Activated CD4-positive, alpha-beta T cell treated with anti-CD3 and anti-CD28 coated beads for 24 hours (primary cell): ENCODE results near the gene NUDT21.

Experiments used
- DNase-seq, 2 donors: peaks; one replicate each; pipeline ENCODE4 v3.0.0-alpha.2; 2020; ENCODE audit warnings: low read depth in 2 of 2

The NUDT21 gene

GRCh38 chr16:56462064-56462796 lies 11.1 kb upstream of the NUDT21 start:
- no peak for DNase-seq

- no peak for DNase-seq
Measured at GRCh38 chr16:56460101-56460500, 9.0 kb upstream of the NUDT21 start.

DNA sequence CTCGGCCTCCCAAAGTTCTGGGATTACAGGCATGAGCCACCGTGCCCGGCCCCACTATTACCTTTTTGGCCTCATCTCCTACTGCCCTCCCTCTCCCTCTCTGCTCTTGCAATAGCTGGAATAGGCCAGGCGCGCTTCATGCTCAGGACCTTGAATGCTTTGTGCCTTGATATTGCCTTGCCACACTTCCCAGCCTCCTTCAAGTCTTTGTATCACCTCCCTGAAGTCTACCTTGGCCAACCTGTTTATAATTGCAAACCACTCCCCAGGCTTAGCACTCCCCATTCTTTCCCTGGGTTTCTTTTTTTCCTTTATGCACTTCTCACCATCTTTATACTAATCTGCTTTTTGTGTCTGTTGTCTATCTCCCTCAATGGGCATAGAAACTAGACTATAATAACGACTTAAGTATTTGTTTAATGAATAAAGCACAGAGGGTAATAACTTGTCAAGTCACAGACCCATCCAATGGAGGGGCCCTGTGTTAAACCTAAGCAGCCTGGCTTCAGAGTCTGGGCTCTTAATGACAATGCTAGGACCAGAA lies 6.9 kb upstream of the NUDT21 start:
- DNase-seq = no peak

- peak in 1 of 2 donors; percentile 5 for DNase-seq
Measured at GRCh38 chr16:56451753-56452689, 889 bp upstream of the NUDT21 start.

GRCh38 chr16:56450275-56450985 lies 702 bp downstream of the NUDT21 start:
- peak in 1 of 2 donors; percentile 33 for DNase-seq

- no peak for DNase-seq
Measured at GRCh38 chr16:56448005-56448404, 3.1 kb downstream of the NUDT21 start.

DNA sequence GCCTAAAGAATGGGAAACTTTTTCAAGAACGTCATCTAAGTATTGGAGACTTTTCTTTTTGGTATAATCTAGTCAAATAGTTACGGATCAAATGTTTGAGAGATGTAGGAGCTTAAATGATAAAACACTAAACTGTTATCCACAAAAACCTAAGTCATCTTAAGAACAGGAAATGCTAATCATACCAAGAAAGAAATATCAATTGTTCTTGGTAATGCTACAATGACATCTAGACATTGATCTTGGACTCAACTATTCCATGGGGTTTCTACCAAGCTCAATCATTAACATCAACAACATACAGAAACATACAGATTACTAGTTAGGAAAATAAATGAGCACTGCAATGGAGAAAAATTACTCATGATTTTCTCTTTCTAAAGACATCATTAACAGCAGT lies 3.8 kb downstream of the NUDT21 start:
- no peak for DNase-seq

DNA sequence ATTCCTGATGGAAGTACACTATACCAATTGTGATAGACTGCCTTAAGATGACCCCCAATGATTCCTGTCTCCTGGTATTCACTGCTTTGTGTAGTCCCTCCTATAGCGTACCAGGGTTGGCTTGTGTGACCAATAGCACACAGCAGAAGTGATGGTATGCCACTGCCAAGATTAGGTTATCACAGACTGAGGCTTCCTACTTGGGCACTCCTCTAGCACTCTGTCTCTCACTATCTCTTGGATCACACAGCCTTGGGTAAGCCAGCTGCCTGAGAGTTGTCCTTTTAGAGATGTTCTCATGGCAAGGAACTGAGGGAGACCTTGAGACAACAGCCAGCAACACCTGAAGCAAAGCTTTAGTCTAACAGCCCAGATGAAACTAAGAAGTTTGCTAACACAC lies 13.1 kb downstream of the NUDT21 start:
- no peak for DNase-seq

- no peak for DNase-seq
Measured at GRCh38 chr16:56436258-56436657, 14.9 kb downstream of the NUDT21 start.

DNA sequence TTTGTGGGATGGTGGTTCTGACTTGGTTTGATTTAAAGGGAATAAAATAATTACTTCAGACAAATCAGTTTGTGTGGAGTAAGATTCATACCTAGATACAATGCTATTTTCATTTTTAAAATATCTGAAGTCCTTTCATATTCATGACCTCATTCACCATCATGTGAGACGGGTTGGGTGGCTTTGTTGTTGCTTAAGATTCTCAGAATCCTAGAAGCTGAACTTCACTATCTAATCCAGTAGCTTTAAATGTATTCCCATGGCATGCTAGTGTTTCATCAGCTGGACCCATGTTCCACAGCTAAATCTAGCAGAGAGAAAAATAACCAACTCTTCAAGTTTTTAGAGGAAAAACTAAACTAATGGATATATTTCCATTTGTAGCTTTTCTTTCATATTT lies 23.0 kb downstream of the NUDT21 start:
- DNase-seq = no peak

GRCh38 chr16:56426585-56426984 lies 24.5 kb downstream of the NUDT21 start:
- no peak for DNase-seq

DNA sequence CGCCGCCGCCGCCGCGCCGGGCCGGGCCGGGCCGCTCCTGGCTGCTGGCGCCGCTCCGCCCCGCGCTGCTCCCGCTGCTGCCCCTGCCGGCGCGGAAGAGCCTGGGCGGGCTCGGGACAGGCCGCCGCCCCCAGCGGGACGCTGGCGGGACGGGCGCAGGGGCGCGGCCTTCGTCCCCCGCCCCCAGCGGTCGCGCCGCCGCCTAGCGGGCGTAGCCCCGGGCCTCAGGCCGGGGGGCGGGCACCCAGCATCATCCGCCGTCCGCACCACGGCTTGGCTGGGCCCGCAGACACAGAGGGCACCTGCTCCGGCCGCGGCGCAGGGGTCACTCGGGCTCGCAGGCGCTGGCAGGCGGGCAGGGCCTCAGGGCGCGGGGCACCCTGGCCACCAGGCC lies 25.7 kb downstream of the NUDT21 start, which contains the start of gene AMFR:
Gene AMFR (minus strand): TSS at position 107 of the 394 bp plus-strand sequence. CDS start 218 bp downstream, outside the sequence.
- DNase-seq = peak; percentile 46 to 47

DNA sequence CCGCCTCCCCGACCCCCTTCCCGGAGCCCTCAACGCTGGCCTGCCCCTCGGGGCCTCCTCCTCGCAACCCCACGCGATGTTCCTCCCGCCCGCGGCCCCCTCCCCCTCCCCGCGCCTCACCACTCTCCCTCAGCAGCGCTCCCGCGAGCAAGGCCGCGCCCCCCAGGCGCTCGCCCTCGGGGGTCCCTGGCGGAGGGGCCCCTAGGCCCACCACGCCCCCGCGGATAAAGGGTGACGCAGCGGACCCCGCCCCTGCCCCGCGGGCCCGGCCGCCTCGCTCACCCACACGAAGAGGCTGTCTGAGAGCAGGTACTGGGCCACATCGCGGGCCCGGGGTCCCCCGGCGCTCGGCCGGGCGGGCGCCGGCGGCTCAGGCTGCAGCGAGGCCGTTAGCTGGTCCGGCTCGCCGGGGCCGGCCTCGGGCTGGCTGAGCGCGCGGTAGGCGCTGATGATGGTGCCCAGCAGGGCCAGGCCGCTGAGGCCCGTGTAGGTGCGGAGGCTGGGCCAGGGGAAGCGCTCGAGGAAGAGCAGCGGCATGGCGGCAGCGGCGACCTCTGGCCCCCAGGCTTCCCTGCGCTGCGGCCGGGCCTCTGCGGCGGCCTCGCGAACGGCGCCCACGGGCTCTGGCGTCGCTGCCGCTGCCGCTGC lies 26.2 kb downstream of the NUDT21 start:
- DNase-seq = peak; percentile 6 to 12

DNA sequence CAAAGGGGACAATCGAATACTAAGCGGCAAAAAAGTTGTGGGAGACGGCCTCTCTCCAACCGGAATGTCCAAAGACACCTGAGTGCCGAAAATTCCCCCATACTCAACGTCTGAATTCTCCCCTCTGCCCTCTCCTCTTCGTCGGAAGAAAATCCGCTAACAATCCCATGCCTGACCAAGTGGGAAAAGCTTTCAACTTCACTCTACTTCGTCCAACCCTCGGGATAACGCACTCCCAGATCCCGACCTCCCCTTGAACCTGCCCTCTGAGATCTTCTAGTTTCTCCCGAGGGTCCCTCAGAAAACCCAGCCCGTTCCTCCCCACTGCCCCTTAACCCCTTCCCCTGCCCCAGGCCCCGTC lies 26.7 kb downstream of the NUDT21 start:
- no peak for DNase-seq

GRCh38 chr16:56423584-56424403 lies 27.3 kb downstream of the NUDT21 start:
- DNase-seq = no peak

DNA sequence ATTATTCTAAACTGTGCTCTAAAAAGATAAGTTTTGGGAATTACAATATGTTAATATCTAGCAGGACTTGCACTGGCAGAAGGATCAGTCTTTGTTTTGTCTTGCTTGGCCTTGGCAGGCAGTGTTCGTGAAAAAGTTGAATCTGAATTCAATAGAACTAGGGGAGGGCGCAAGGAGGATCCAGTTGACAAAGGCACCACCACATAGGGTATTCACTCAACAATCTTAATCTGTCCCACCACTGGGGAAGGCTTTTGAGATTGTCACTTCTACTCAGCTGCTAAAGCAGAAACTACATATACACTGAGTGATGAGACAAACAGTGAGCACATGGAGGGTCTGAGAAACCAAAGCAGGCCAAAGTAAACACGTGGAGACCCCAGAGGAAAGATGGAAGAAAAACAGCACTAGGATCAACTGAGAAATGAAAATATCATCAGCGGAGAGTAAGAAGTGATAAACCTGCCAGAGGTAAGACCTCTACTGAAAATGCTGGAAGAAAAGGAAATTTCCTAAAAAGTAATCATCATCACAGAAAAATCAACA lies 28.2 kb downstream of the NUDT21 start:
- no peak for DNase-seq

GRCh38 chr16:56421976-56422669 lies 29.0 kb downstream of the NUDT21 start:
- no peak for DNase-seq

- no peak for DNase-seq
Measured at GRCh38 chr16:56421313-56421712, 29.8 kb downstream of the NUDT21 start.

DNA sequence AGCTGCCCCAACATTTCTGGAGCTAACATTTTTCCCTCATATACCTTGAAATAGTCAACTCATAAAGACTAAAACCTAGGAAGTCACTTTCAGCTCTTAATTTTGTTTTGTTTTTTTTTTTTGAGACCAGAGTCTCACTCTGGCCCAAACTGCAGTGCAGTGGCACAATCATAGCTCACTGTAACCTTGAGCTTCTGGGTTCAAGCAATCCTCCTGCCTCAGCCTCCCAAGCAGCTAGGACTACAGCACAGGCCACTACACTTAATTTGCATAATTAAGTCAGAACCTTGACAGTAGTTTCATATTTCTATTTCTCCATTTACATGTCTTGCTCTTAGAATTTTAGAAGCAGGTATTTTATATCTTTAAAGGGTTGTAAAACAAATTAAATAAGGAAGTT lies 30.5 kb downstream of the NUDT21 start:
- DNase-seq = no peak
